Ovary (tissue), 9 donors: ENCODE measurements around the gene GPR173. TPM values are rescaled to one million over a fixed set of nuclear protein-coding genes. Genes with fewer than 3 reads are reported as not detected.

ENCODE experiments used
- DNase-seq, 5 donors: peaks; one replicate each; pipeline ENCODE4 v3.0.0-alpha.2; 2019 to 2020
- H3K27ac ChIP-seq, 2 donors: fragments of 200-600 bp; one replicate each; pipeline versions ENCODE4 v1.5.1 to v1.8.0; 2019 to 2022
- H3K27me3 ChIP-seq: fragments of 200-600 bp; one replicate; pipeline ENCODE4 v1.8.0; 2022
- H3K36me3 ChIP-seq: fragments of 200-600 bp; sonication (generic); one replicate; pipeline ENCODE4 v1.5.1; 2019
- H3K4me1 ChIP-seq: one replicate; pipeline ENCODE4 v1.8.1; 2013; ENCODE audit warnings: mild to moderate bottlenecking, moderate library complexity; ENCODE audit not compliant: insufficient read depth
- H3K4me3 ChIP-seq: fragments of 200-600 bp; sonication (generic); one replicate; pipeline ENCODE4 v1.5.1; 2017
- H3K9me3 ChIP-seq, 2 donors: fragments of 200-600 bp in 1 of 2; sonication (generic) in 1 of 2; one replicate each; pipeline versions ENCODE4 v1.5.1 to v1.8.1; 2013 to 2019; ENCODE audit warnings: mild to moderate bottlenecking in 1 of 2, moderate library complexity in 1 of 2
- CTCF ChIP-seq, 3 donors: fragments of 450-650 bp in 2 of 3; fragments of 200-600 bp in 1 of 3; IDR thresholded peaks; one replicate each; pipeline versions ENCODE4 v1.5.1 to v1.8.0; 2016 to 2022; ENCODE audit warnings: antibody characterized with exemption in 3 of 3, mild to moderate bottlenecking in 1 of 3
- EP300 ChIP-seq: sonication (generic); formaldehyde crosslinking; IDR thresholded peaks from one replicate; pipeline ENCODE4 v1.6.1; 2017; ENCODE audit warnings: antibody characterized with exemption
- POLR2A ChIP-seq: fragments of 450-650 bp; IDR thresholded peaks from one replicate; pipeline ENCODE4 v1.6.1; 2017; ENCODE audit warnings: antibody characterized with exemption, mild to moderate bottlenecking, moderate library complexity
- WGBS, 3 donors: extraction: QIAGEN DNeasy Blood & Tissue Kit in 1 of 3; methylation state at CpG; one replicate each; pipeline versions ENCODE4 v1.1.5 to v1.1.7; 2013 to 2017; 5-methylcytosine and 5-hydroxymethylcytosine counted together
- intact Hi-C, 4 donors: fragments of 100-400 bp; cut with DNase I; formaldehyde crosslinking; loops; one replicate each; pipeline versions ENCODE4 v1.11.0 to v1.15.1; 2022 to 2023
- polyA plus RNA-seq, 2 donors: library from polyadenylated mRNA; stranded (reverse); fragments of 200-250 nt in 1 of 2; fragments of 350-450 nt in 1 of 2; fragmentation: Illumina TruSeq in 1 of 2; extraction: RNeasy Lipid Tissue Mini Kit (QIAGEN cat#74804) in 1 of 2; gene quantifications; one replicate each; pipeline ENCODE4 v1.2.3, GENCODE V29; 2013 to 2014
- total RNA-seq, 7 donors: library from RNA; depleted of rRNA in 2 of 7; stranded (reverse); fragments of >200 nt in 2 of 7; fragmentation: NEBNext Ultra II Directional in 3 of 7; extraction: Animal tissue kit (Norgen Biotek cat#: 25700) in 3 of 7; gene quantifications; one replicate each; pipeline versions ENCODE4 v1.1.0 to v1.2.4, GENCODE V29; 2016 to 2023
- donor health status: DM: no; HTN: no; CAD: no; lungs with moderate emphysema.
- donor health status: DM: no; HTN: no; CAD: no.
- donor health status: Bipolar disorder and iron deficiency.
- donor health status: DM: yes; HTN: yes; CAD: no.
- donor health status: DM: no; HTN: no; CAD: no.
- donor health status: DM: yes; HTN: yes; CAD: no.

GPR173 gene
- total and polyA plus RNA-seq, 9 donors: 2.9 to 15.6 (median 8.3) TPM

GRCh38 chrX:53078943-53079342 lies 30.4 kb downstream of the GPR173 start:
- intact Hi-C loops: no loop called here
- Histone ChIP-seq H3K36me3 (no peaks in the 10 kb centered on the region), H3K9me3 (no peaks in the 10 kb centered on the region), H3K4me3 (no peak overlapping the region), H3K4me1 (no peaks in the 10 kb centered on the region), H3K27ac (no peak overlapping the region), H3K27me3 (no peaks in the 10 kb centered on the region)
- DNase-seq: no peak
- 84 to 96% (median 88%) methylated on average over 1 of the region's 1 CpG for WGBS, 3 donors
- no peak for TF ChIP-seq POLR2A
- TF ChIP-seq EP300: no peak
- no peak for TF ChIP-seq CTCF (IDR thresholded peaks at IDR 0.05)

GRCh38 chrX:53080628-53081580 lies 32.3 kb downstream of the GPR173 start:
- peaks cover under 1% of the 10 kb centered on the region for H3K4me1 ChIP-seq
- H3K27me3 ChIP-seq: no peaks in the 10 kb centered on the region
- 36 to 44% (median 44%) methylated on average over 11 to 17 of the region's 17 CpGs for WGBS, 3 donors
- H3K9me3 ChIP-seq: no peaks in the 10 kb centered on the region
- no peaks in the 10 kb centered on the region for H3K36me3 ChIP-seq
- intact Hi-C loops: no loop called here
- H3K4me3 ChIP-seq: peak overlapping the region; percentile 16
- TF ChIP-seq CTCF (IDR thresholded peaks at IDR 0.05) (no peak), POLR2A (no peak), EP300 (no peak)
- peak in 3 of 5 donors; percentile 51 to 62 (median 62) for DNase-seq
- peak overlapping the region; percentile 50 to 65 for H3K27ac ChIP-seq

GRCh38 chrX:53081925-53082772 lies 33.6 kb downstream of the GPR173 start, which contains the start of gene TSPYL2:
Gene TSPYL2, plus strand, starts transcription at chrX:53082367. Its CDS starts 132 bp downstream, at chrX:53082499.
- DNase-seq: peak; percentile 94 to 96 (median 96)
- Histone ChIP-seq H3K27me3 (no peaks in the 10 kb centered on the region), H3K27ac (peak within 1 kb of the TSS; percentile 95 to 96), H3K36me3 (no peaks in the 10 kb centered on the region), H3K4me1 (peaks cover 3% of the 10 kb centered on the region), H3K4me3 (peak within 1 kb of the TSS; percentile 84), H3K9me3 (no peaks in the 10 kb centered on the region)
- 38 to 52% (median 39%) methylated on average over 56 to 86 of the region's 86 CpGs for WGBS, 3 donors
- TF ChIP-seq EP300 (no peak), POLR2A (peak; percentile 98), CTCF (IDR thresholded peaks at IDR 0.05) (peak in 1 of 3 donors; percentile 16)
- intact Hi-C loops: no loop called here
